Ovary (tissue), 9 donors: ENCODE measurements around the gene MOXD1. TPM values are rescaled to one million over a fixed set of nuclear protein-coding genes. Genes with fewer than 3 reads are reported as not detected.
A peak's percentile ranks its signal among the peaks of the same experiment; 100 is the strongest.
"Not testable (repeated sequence)": the region's sequence is repeated elsewhere in the genome, so short reads cannot be mapped to it uniquely, and the experiment has no call there.

ENCODE experiments used
- DNase-seq, 5 donors: peaks; one replicate each; pipeline ENCODE4 v3.0.0-alpha.2; 2019 to 2020
- H3K27ac ChIP-seq, 2 donors: fragments of 200-600 bp; one replicate each; pipeline versions ENCODE4 v1.5.1 to v1.8.0; 2019 to 2022
- H3K27me3 ChIP-seq: fragments of 200-600 bp; one replicate; pipeline ENCODE4 v1.8.0; 2022
- H3K36me3 ChIP-seq: fragments of 200-600 bp; sonication (generic); one replicate; pipeline ENCODE4 v1.5.1; 2019
- H3K4me1 ChIP-seq: one replicate; pipeline ENCODE4 v1.8.1; 2013; ENCODE audit warnings: mild to moderate bottlenecking, moderate library complexity; ENCODE audit not compliant: insufficient read depth
- H3K4me3 ChIP-seq: fragments of 200-600 bp; sonication (generic); one replicate; pipeline ENCODE4 v1.5.1; 2017
- H3K9me3 ChIP-seq, 2 donors: fragments of 200-600 bp in 1 of 2; sonication (generic) in 1 of 2; one replicate each; pipeline versions ENCODE4 v1.5.1 to v1.8.1; 2013 to 2019; ENCODE audit warnings: mild to moderate bottlenecking in 1 of 2, moderate library complexity in 1 of 2
- EP300 ChIP-seq: sonication (generic); formaldehyde crosslinking; IDR thresholded peaks from one replicate; pipeline ENCODE4 v1.6.1; 2017; ENCODE audit warnings: antibody characterized with exemption
- POLR2A ChIP-seq: fragments of 450-650 bp; IDR thresholded peaks from one replicate; pipeline ENCODE4 v1.6.1; 2017; ENCODE audit warnings: antibody characterized with exemption, mild to moderate bottlenecking, moderate library complexity
- WGBS, 3 donors: extraction: QIAGEN DNeasy Blood & Tissue Kit in 1 of 3; methylation state at CpG; one replicate each; pipeline versions ENCODE4 v1.1.5 to v1.1.7; 2013 to 2017; 5-methylcytosine and 5-hydroxymethylcytosine counted together
- intact Hi-C, 4 donors: fragments of 100-400 bp; cut with DNase I; formaldehyde crosslinking; loops; one replicate each; pipeline versions ENCODE4 v1.11.0 to v1.15.1; 2022 to 2023
- polyA plus RNA-seq, 2 donors: library from polyadenylated mRNA; stranded (reverse); fragments of 200-250 nt in 1 of 2; fragments of 350-450 nt in 1 of 2; fragmentation: Illumina TruSeq in 1 of 2; extraction: RNeasy Lipid Tissue Mini Kit (QIAGEN cat#74804) in 1 of 2; gene quantifications; one replicate each; pipeline ENCODE4 v1.2.3, GENCODE V29; 2013 to 2014
- total RNA-seq, 7 donors: library from RNA; depleted of rRNA in 2 of 7; stranded (reverse); fragments of >200 nt in 2 of 7; fragmentation: NEBNext Ultra II Directional in 3 of 7; extraction: Animal tissue kit (Norgen Biotek cat#: 25700) in 3 of 7; gene quantifications; one replicate each; pipeline versions ENCODE4 v1.1.0 to v1.2.4, GENCODE V29; 2016 to 2023
- TF ChIP-seq, protein P1 (sequence below), 3 donors: fragments of 450-650 bp in 2 of 3; fragments of 200-600 bp in 1 of 3; IDR thresholded peaks; one replicate each; pipeline versions ENCODE4 v1.5.1 to v1.8.0; 2016 to 2022; ENCODE audit warnings: antibody characterized with exemption in 3 of 3, mild to moderate bottlenecking in 1 of 3
- donor health status: DM: no; HTN: no; CAD: no; lungs with moderate emphysema.
- donor health status: DM: no; HTN: no; CAD: no.
- donor health status: Bipolar disorder and iron deficiency.
- donor health status: DM: yes; HTN: yes; CAD: no.
- donor health status: DM: no; HTN: no; CAD: no.
- donor health status: DM: yes; HTN: yes; CAD: no.

Gene MOXD1
- total and polyA plus RNA-seq, 9 donors, result 0.31 to 4.2 (median 0.77) TPM

DNA sequence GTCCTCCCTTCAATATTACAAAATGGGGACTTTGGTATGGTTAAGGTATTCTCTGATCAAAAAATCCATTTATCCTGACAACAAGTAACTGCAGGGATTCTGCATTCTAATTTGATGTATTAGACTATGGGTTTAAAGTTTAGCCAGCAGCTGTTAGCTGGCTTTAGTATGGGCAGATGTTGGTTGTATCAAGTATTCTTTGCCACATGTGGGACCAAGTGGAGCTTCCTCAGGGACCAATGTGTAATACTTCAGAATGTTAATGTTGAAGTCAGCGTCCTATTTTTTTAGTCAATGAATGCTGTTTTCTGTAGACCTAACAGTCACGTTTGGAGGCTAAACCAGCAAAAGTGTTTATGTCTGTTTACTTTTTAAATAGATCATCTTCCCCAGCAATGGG, 41.4 kb downstream of the MOXD1 start:
- Histone ChIP-seq H3K27me3 (no peaks in the 10 kb centered on the region), H3K9me3 (no peaks in the 10 kb centered on the region), H3K4me1 (no peaks in the 10 kb centered on the region), H3K27ac (no peak overlapping the region), H3K36me3 (no peaks in the 10 kb centered on the region), H3K4me3 (no peak overlapping the region)
- no peak for TF ChIP-seq POLR2A
- TF ChIP-seq, protein P1, sequence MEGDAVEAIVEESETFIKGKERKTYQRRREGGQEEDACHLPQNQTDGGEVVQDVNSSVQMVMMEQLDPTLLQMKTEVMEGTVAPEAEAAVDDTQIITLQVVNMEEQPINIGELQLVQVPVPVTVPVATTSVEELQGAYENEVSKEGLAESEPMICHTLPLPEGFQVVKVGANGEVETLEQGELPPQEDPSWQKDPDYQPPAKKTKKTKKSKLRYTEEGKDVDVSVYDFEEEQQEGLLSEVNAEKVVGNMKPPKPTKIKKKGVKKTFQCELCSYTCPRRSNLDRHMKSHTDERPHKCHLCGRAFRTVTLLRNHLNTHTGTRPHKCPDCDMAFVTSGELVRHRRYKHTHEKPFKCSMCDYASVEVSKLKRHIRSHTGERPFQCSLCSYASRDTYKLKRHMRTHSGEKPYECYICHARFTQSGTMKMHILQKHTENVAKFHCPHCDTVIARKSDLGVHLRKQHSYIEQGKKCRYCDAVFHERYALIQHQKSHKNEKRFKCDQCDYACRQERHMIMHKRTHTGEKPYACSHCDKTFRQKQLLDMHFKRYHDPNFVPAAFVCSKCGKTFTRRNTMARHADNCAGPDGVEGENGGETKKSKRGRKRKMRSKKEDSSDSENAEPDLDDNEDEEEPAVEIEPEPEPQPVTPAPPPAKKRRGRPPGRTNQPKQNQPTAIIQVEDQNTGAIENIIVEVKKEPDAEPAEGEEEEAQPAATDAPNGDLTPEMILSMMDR (IDR thresholded peaks at IDR 0.05), result no peak
- no peak for TF ChIP-seq EP300
- 77 to 87% (median 83%) methylated on average over 2 of the region's 2 CpGs for WGBS, 3 donors
- intact Hi-C loops, result no loop called here
- no peak for DNase-seq

DNA sequence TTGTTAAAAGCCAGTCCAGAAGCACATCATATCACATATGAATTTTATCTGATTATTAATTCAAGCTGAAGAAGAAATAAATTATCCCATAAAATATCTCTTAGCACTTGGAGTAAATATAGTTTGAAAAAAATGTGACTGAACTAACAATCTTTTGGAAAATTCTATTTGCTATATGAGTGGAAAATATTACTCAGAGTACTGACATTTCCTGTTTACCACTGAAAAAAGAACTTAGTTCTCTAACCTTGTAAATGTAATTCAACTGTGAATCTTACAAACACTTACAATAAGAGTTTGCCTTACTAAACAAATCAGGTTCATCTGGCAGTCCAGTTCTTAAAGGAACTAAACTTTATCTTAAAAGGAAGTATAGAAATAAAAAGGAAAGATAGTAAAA, 44.2 kb downstream of the MOXD1 start:
- intact Hi-C loops, result no loop called here
- H3K36me3 ChIP-seq, result no peaks in the 10 kb centered on the region
- TF ChIP-seq EP300 (no peak), POLR2A (no peak)
- TF ChIP-seq, protein P1 (IDR thresholded peaks at IDR 0.05), result no peak
- H3K27me3 ChIP-seq, result no peaks in the 10 kb centered on the region
- no peaks in the 10 kb centered on the region for H3K9me3 ChIP-seq
- H3K27ac ChIP-seq, result no peak overlapping the region
- H3K4me3 ChIP-seq, result no peak overlapping the region
- DNase-seq, result no peak
- no peaks in the 10 kb centered on the region for H3K4me1 ChIP-seq

DNA sequence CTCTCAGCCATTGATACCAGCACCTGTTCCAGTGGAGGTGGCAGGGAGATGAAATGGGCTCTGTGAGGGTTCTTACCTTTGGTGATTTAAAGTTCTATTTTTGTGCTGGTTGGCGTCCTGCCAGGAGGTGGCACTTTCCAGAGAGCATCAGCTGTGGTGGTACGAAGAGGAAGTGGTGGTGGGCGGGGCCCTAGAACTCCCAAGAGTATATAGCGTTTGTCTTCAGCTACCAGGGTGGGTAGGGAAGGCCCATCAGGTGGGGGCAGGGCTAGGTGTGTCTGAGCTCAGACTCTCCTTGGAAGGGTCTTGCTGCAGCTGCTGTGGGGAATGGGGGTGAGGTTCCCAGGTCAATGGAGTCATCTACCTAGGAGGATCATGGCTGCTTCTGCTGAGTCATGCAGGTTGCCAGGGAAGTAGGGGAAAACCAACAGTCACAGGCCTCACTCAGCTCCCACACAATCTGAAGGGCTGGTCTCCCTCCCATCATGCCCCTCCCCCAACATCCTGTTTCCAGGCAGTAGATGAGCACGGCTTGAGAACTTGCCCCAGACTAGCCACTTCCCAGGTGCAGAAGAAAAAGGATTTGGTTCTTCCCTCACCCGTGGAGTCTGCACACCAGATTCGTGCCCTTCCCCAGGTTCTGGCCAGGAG, 46.6 kb downstream of the MOXD1 start:
- intact Hi-C loops, result no loop called here
- 85 to 90% (median 86%) methylated on average over 7 of the region's 7 CpGs for WGBS, 3 donors
- Histone ChIP-seq H3K4me3 (no peak overlapping the region), H3K4me1 (no peaks in the 10 kb centered on the region), H3K9me3 (no peaks in the 10 kb centered on the region), H3K27ac (no peak overlapping the region), H3K27me3 (no peaks in the 10 kb centered on the region), H3K36me3 (no peaks in the 10 kb centered on the region)
- TF ChIP-seq, protein P1 (IDR thresholded peaks at IDR 0.05), result no peak
- TF ChIP-seq EP300, result no peak
- no peak for TF ChIP-seq POLR2A
- peak in 1 of 5 donors; percentile 18 for DNase-seq

DNA sequence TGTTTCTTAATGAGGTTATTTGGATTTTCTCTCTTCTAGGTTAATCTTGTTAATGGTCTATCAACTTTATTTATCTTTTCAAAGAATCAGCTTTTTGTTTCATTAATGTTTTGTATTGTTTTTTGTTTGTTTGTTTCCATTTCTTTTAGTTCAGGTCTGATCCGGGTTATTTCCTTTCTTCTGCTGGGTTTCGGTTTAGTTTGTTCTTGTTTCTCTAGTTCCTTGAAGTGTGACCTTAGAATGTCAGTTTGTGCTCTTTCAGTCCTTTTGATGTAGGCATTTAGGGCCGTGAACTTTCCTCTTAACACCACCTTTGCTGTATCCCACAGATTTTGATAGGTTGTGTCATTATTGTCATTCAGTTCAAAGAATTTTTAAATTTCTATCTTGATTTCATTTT, 49.3 kb downstream of the MOXD1 start:
- 82 to 90% (median 88%) methylated on average over 3 of the region's 3 CpGs for WGBS, 3 donors

DNA sequence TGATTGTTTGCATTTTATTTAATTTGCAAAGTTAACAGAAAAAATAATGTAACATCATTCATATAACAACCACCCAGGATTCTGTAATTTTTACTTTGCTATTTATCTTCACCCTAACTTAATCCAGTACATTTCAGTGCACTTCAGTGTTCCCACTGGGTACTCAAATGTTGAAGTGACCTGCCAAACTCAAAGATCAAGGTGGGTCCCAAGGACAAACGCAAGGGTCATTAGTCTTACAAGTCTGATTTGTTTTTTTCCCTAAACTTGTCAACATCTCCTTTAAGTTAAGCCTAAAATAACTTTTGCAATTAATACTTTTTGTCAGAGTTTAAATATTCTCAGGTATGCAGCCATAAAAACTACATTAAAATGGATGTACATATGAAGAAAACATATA, 53.0 kb downstream of the MOXD1 start:
- Histone ChIP-seq H3K4me3 (no peak overlapping the region), H3K27me3 (no peaks in the 10 kb centered on the region), H3K9me3 (no peaks in the 10 kb centered on the region), H3K27ac (no peak overlapping the region), H3K36me3 (no peaks in the 10 kb centered on the region), H3K4me1 (no peaks in the 10 kb centered on the region)
- intact Hi-C loops, result no loop called here
- WGBS, 3 donors, result 39 to 54% (median 46%) methylated on average over 1 of the region's 1 CpG
- TF ChIP-seq, protein P1 (IDR thresholded peaks at IDR 0.05), result no peak
- TF ChIP-seq EP300 (no peak), POLR2A (no peak)
- no peak for DNase-seq

More for the DNA sequence above, 49.3 kb downstream of the MOXD1 start:
- H3K27me3 ChIP-seq, H3K4me3 ChIP-seq, H3K4me1 ChIP-seq, H3K9me3 ChIP-seq, H3K36me3 ChIP-seq, DNase-seq, intact Hi-C loops, H3K27ac ChIP-seq: not testable (repeated sequence)
